ENCODE measurements around the gene PRDM15.

- TF ChIP-seq CTCF (IDR thresholded peaks at IDR 0.05; ENCODE audit: low read depth, low read length, missing input control) (no peak), MAX (IDR thresholded peaks at IDR 0.05) (no peak), RAD21 (IDR thresholded peaks at IDR 0.05) (no peak), FOXA1 (IDR thresholded peaks at IDR 0.05) (no peak), TAF1 (conservative IDR thresholded peaks at IDR 0.05) (no peak)
Observed at GRCh38 chr21:41800425-41801320, 78.5 kb downstream of the PRDM15 start.

All from liver (tissue), 3 donors.